ENCODE data around the gene KREMEN2.

- TF ChIP-seq CTCF (conservative IDR thresholded peaks at IDR 0.05): no peak
- no peak for TF ChIP-seq EZH2 (IDR thresholded peaks at IDR 0.05; ENCODE audit: low read depth)
These were observed 38.0 kb upstream of the KREMEN2 start for GRCh38 chr16:2925951-2926649.

Data from PC-9 (cell line).